NOMO-1 (cell line): ENCODE results near the gene COX14.

Experiments used
- DNase-seq, 2 experiments: peaks; one replicate each; lab custom pipeline; 2025; ENCODE audit not compliant: unreplicated experiment in 2 of 2; lab: John Stamatoyannopoulos, UW

The COX14 gene

DNA sequence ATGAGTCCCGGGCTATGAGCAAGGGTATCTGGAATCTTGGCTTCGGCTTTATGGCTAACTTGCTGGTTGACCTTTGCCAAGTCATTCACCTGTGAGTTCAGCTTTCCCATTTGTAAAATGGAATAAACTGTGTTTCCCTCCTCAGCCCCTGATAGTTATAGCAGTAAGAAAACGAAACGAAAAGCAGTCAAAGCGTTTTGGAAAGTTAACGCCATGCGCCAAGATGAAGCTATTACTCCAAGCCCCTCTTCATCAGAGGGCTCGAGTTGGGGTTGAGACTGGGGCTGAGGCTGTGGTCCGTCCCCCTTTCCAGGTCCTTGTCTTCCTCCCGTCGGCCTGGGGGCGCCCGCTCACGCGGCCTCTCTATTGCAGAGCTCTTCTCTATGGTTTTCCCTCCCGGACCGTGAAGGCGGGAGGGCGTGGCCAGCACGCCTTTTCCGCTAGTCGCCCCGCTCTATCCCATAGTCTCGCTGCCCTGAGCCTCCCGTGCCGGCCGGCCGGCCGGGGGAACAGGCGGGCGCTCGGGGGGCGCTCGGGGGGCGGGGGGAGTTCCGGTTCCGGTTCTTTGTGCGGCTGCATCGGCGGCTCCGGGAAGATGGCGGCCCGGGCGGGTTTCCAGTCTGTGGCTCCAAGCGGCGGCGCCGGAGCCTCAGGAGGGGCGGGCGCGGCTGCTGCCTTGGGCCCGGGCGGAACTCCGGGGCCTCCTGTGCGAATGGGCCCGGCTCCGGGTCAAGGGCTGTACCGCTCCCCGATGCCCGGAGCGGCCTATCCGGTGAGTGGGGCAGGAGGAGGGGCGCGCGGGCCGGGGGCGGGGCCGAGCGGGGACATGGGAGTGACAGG is 27.0 kb upstream of the COX14 start, which contains the start of gene SMARCD1:
Gene SMARCD1, plus strand, starts transcription at position 568 of the 840 bp plus-strand sequence. Its CDS starts 28 bp downstream, at position 596.
- DNase-seq = peak; percentile 88

DNA sequence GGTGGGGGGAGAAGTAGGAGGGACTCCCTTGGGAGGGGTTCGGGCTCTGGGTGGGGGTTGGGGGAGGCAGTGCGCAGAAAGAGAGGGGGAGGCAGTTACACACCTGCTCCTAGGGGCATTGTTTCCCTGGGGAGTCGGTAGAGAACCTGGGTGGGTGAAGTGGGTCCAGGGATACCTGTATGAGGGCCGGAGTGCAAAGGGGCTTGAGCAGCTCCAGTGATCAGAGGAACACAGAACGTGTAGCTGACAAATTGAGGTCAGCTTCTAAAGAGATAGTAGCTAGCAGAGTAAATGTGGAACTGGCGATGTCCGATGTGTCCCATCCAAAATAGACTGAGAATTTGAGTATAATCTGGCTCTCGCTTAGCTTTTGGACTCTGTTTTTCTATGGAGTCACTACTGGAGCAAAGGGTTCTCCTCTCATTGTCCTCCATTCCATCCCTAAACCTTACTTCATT is 26.4 kb upstream of the COX14 start:
- no peak for DNase-seq

DNA sequence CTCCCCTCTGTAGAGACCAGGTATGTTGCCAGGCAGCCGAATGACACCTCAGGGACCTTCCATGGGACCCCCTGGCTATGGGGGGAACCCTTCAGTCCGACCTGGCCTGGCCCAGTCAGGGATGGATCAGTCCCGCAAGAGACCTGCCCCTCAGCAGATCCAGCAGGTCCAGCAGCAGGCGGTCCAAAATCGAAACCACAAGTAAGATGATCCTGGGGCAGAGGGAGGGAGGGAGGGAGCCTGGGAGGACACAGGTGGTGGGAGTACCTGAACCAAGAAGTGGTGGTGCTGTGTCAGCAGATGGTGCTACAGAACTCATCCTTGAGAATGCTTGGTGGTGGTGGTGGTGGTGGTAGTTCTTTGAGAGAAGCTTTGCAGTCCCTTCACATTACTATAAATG is 25.9 kb upstream of the COX14 start:
- DNase-seq = no peak

DNA sequence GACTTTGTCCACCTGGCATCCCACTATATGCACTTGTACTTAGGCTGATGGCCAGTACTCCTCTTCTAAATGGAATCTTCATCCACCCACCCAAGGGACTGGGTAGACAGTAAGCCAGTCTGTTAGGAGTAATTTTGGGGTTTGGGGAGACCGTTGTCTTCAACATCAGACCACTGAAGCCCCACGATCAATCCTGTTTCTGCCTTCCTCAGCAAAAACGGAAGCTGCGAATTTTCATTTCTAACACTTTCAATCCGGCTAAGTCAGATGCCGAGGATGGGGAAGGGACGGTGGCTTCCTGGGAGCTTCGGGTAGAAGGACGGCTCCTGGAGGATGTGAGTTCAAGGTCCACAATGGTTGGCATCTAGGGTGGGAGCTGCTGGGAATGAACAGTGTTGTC is 24.9 kb upstream of the COX14 start:
- DNase-seq = no peak

DNA sequence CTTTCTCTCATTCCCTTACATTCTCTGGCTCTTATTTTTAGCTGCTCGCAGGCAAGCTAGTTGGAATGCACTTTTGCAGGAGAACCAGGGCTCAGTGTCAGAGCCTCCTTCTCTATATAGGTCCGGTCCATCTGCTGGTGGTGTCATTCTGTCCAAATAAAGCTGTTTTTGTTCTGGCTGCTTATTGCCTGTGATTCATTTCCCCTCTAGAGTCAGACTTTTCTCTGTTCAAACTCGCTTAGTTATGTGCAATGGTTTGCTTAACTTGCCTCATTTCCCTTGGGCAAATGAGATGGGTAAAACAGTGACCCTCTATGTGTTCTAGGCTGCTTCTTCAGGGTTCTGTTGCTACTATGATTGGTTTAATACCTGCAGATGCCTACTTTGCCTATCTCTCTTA is 24.0 kb upstream of the COX14 start:
- DNase-seq = no peak

DNA sequence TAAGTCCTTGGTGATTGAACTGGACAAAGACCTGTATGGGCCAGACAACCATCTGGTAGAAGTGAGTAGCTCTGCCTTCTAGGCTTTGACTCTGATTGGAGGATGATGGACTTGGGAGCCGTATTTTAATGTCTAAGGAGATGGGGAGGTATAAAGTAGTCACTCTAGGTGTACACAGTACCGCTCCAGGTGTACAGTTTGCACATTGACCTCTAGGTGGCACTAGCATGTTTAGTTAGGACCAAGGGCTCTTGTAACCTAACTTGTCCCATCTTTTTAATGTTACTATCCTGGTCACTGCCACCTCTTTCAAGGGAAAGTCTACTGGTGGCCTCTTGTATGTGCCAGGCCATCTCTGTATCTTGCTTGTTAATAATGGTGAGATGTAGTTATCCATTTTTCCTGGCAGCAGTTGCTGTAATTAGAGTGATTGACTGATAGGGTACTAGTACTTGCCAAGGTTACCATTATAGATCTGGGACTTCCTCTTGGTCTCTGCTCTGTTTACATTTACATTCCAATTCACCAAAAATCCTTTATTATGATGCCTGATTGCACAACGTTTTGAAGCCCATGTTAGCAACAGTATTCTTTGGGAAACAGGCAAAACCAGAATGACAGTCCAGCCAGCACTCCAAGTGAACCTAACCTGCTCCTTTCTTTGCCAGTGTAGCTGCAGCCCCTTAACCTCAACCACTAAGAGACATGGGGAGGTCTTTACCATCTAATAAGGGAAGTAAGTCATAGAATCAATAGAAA is 23.3 kb upstream of the COX14 start:
- peak in 1 of 2 experiments; percentile 48 for DNase-seq

DNA sequence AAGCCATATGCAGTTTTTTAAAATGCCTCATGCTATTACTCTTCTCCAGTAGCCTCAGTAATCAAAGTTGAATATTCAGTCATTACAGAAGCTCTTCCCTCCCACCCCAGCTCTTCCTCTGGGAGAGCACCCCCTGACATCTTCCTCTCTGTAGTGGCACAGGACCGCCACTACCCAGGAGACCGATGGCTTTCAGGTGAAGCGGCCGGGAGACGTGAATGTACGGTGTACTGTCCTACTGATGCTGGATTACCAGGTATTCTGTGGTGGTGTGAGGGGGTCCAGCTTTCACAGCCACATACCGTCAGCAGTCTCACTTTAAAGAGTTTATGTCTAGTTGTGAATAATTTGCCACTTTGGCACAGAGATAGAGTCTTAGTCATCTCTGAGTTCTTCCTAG is 22.3 kb upstream of the COX14 start:
- DNase-seq = no peak

DNA sequence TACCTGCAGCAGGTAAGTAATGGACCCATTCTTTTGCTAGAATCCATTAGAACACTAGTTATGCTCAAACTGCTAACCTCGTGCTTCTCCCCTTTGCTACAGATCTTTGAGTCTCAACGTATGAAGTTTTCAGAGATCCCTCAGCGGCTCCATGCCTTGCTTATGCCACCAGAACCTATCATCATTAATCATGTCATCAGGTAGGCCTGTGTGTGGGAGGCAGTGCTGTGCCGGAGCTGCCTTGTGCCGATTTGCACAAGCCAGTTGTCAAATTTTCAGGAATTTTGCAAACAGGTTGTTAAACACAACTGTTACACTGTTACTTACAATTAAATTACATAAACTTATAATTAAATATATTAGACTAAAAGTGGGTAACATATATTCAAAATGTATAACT is 21.6 kb upstream of the COX14 start:
- DNase-seq = no peak

DNA sequence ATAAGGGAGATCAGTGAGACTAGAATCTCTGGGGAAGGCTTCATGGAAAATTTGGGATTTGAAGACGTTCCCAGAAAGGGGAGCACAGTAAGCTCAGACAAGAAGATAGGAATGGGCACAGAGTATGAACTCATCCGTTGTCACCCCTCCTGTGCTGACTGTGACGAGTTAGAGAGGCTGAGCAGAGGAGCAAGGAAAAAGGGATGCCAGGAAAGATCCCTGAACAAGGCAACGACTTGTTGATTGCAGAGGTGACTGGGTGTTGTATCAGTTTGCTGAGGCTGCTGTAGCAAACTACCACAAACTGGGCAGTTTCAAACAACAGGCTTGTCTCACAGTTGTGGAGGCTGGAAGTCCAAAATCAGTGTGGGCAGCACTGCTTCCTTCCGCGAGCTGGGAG is 14.1 kb upstream of the COX14 start:
- no peak for DNase-seq

DNA sequence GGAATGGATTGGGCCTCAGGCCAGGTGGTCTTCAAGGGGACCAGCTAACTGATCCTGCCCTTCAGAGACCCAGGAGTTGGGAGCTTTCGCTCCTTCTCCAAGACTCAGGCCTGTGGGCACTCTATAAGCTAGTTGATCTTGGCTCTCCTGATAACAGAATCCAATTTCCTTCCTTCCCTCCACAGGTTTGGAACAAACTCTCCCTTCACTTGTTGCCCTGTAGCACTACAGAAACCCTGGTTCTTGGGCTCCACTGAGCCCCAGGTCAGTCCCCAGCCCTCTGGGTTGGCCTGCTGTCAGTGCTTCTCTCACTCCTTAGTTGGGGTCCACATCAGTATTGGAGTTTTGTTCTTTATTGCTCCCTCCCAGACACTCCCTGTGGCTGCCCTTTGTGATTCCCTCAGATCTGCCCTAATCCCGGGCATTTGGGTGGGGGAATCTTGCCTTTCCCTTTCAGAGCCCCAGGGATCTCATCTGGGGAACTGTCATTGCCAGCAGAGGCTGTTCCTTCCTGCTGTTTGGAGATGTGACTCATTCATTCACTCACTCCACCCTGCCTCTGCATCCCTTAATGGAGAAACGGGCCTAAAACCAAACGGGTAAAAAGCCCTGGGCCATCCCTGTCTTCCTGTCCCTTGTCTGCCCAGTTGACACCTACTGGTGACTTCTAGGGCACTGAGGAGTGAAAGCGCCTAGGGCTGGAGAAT is 12.6 kb upstream of the COX14 start:
- no peak for DNase-seq

DNA sequence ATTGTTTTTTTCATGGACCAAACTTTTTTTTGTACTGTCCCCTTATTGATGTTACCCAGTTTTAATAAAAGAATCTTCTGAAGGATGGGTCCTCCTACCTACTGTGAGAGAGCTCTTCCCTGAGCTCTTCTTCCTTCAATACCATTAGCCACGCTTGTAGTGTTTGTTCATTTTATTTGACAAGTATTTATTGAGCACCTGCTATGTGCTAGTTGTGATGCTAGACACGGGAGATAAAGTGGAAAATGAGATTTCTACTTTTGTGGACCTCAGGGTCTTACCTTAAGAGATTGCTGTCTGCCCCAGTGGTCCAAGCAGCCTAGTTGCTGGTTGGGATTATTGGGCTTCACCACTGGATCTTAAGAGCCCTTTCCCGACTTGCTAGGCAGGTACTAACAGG is 11.5 kb upstream of the COX14 start:
- DNase-seq = no peak

DNA sequence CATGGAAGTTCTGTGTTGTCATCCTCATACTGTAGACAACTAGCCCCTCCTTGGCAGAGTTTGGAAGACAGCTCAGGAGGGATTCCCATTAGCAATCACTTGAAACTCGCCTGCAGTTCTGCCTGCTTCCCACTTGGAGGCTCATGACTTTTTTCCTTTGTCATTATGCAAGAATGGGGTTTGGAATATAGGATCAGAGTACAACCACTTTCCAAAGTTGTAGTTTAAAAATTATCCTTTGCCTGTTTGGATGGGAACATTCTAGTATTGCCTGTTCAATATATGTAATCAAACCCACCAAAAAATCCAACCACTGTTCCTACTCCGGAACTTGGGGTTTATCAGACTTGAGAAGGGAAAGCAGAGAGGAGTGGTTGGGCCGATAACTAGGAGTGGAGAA is 10.4 kb upstream of the COX14 start:
- no peak for DNase-seq

DNA sequence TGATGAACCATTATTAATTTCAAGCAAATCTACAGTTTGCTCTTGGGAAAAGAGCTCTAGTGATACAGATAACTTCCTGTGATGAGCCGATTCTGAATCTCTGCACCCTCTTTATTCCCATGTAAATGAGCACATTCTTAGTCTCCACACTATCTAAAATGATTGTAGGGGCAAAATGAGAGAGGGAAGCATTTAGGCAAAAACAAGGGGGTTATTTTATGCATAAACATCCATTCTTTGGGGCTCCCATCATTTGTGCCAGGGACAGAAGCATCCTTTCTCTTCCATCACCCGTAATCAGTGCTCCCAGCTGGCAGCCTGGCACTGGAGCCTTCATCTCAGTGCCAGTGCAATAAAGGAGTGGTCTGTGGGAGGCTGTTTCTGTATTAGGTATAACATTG is 9.9 kb upstream of the COX14 start:
- no peak for DNase-seq

DNA sequence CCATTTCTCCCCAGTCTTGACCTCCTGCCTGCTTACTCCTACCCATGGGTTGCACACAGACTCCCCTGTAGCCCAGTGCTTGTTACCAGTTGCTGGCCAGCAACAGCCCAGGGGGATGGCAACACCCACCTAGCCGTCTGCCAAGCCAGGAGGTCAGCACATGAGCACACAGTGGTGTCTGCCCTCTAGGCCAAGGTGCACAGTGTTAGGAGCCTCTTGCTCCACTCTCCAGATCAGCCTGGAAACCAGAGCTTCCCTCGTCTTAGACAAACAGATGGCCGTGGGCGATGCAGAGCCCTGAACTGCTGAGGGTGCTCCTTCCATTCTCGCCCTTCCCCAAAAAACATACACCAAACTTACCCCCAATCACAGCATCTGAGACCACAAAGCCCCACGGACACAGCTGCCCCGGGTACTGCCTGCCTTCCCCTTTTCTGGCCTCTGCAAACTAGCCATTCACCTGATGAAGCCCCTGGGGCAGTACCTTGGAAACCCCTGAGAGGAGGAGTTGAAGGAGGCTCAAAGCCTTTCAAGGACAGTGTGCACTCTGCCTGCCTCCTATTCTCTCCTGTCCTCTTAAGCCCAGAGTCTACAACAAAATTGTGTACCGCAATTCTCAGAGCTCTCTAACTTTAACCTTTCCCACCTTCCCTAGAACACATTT is 9.3 kb upstream of the COX14 start:
- no peak for DNase-seq

DNA sequence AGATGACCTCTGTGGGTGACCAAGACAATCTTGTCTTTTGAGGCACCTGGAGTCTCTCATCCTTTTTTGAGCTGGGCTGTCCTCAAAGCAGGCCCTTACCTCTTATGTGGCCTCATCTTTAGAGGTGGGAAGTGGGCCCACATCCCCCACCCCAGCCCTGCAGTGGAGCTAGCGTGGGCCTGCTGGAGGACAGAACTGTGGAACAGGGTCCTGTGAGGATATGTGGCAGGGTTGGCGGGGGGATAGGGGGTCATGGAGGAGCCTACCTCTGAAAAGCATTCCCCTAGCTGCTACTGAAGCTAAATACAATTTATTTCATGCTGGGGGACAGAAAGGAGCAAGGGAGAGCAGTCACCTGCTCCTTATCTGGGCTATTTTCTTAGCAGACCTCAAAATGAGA is 8.7 kb upstream of the COX14 start:
- no peak for DNase-seq

DNA sequence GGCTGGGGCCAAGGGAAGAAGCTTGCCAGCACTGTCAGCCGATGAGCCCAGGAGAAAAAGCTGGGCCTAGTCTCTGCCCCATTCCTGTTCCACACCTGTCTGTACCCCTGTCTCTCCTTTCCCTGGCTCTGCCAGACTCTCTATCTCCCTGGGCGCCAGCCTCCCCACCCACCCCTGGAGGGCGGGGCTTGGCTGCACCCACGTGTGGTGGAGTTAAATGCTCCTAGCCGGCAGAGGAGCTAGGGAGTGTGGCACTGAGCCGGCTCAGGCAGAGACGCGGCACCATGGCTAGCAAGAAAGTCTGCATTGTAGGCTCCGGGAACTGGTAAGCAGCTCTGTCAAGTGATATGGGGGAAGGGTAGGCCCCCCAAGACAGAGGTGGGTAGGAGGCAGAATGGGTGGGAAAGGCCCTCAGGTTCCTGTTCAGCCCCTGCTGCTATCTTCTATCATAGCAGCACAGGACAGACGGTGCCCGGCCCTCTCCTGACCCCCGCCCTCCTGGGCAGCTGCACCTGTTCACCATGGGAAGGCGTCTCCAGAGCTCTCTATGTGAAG is 8.2 kb upstream of the COX14 start, which contains the start of gene GPD1:
Gene GPD1, plus strand, starts transcription at position 242 of the 555 bp plus-strand sequence. Its CDS starts 43 bp downstream, at position 285.
- no peak for DNase-seq

DNA sequence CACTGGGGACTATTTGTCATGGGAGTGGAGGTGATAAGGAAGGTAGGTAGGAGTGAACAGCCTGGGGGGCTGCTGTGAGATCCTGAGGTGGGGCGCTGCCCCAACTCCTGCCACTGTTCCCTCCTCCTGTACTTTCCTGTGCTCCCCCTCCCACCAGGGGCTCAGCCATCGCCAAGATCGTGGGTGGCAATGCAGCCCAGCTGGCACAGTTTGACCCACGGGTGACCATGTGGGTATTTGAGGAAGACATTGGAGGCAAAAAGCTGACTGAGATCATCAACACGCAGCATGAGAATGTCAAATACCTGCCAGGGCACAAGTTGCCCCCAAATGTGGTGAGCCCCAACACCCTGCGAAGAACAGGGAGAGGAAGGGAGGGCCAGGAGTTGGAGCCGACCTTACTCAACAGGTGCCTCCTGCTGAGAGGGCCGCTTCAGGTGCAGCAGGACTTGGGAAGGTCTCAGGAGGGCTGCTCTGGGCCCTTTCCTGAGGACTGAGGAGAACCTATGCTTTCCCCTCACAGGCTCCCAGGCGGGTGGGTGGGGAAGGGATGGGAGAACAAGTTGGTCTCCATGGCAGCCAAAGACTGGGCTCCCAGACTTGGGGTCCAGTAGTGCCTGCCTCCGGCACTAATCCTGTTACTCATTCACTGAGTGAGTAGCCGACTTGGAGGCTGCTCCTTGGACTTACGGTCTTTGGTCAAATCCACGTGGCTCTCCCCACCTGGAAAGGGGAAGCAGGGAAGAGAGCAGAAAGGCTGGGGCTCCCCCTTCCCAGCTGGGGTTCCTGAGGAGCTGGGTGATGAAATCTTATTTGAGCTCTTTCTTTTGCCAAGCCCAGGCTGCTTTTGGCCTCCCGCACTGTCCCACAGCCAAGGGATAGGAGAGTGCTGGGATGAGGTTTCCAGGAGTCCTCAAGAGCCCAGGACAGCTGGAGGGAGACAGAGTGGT is 7.3 kb upstream of the COX14 start:
- DNase-seq = no peak

DNA sequence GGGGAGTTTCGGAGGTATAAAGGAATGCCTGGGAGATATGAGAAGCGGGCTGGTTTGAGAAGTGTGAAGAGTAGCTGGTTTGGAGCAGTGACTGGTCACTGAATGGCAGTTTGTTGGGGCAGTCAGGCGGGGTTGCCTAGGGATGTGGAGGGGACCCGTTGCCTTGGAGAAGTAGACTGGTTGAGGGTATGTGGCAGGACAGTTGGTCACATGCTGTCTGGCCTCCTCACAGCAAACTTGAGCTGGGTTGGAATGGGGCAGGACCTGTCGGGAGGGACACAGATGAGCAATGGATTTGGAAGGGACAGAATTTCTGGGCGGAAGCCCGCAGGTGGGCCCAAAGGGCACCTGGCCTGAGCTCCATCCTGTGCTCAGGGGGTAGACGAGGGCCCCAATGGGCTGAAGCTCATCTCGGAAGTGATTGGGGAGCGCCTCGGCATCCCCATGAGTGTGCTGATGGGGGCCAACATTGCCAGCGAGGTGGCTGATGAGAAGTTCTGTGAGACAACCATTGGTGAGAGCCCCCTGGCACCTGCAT is 6.1 kb upstream of the COX14 start:
- DNase-seq = no peak

DNA sequence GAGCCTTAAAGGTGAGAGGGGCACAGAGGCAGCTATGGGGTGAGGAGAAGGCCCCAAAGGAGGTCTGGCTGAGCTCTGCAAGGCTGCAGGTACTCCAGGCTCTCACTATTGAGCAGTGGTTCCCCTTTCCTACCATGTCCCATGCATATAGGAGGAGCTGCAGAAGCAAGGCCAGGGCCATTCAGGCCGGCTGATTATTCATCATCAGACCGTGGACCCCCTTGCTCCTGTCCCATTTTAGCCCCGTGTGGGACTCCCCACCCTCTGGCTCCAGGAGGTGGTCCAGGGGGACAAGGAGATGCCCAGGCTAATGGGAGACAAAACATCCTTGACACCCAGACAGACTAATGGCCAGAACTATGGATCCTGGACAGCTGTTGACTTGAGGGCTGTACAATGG is 5.1 kb upstream of the COX14 start:
- no peak for DNase-seq
